ENCODE data around the gene EIF2B2.

- TF ChIP-seq POLR2A (IDR thresholded peaks at IDR 0.05; ENCODE audit: low read length) (no peak), GATA1 (IDR thresholded peaks at IDR 0.05; ENCODE audit: low read depth, low read length) (no peak)
Measured at GRCh38 chr14:74968811-74969210, 33.9 kb upstream of the EIF2B2 start.
